ENCODE results near the gene LHX6. TPM values are rescaled to one million over a fixed set of nuclear protein-coding genes. Genes with fewer than 3 reads are reported as not detected.
A peak's percentile ranks its signal among the peaks of the same experiment; 100 is the strongest.

The LHX6 gene
- polyA plus RNA-seq, 6 donors from 2014 or later = not detected

GRCh38 chr9:122217640-122218039 is 11.1 kb downstream of the LHX6 start:
- Mint-ChIP-seq H3K4me3 (peak overlapping the region in 1 of 8 donors; percentile 32), H3K27me3 (peaks cover 85 to 93% (median 91%) of the 10 kb centered on the region in 3 donors), H3K4me1 (peaks cover 20 to 42% (median 35%) of the 10 kb centered on the region in 3 donors), H3K27ac (no peak overlapping the region), H3K9me3 (peaks cover 0 to 3% (median 0%) of the 10 kb centered on the region in 7 donors), H3K36me3 (no peaks in the 10 kb centered on the region)
- no peak for DNase-seq
- ATAC-seq (ENCODE audit: low read depth in 2 of 2) = no peak

- Mint-ChIP-seq H3K4me1 (peaks cover 20 to 40% (median 34%) of the 10 kb centered on the region in 3 donors), H3K27ac (no peak overlapping the region), H3K36me3 (no peaks in the 10 kb centered on the region), H3K4me3 (peak overlapping the region in 2 of 8 donors; percentile 22 to 40), H3K27me3 (peaks cover 85 to 93% (median 91%) of the 10 kb centered on the region in 3 donors), H3K9me3 (peaks cover 0 to 3% (median 0%) of the 10 kb centered on the region in 7 donors)
- DNase-seq (no peak), ATAC-seq (ENCODE audit: low read depth in 2 of 2) (no peak)
Observed at GRCh38 chr9:122216798-122217418, 11.8 kb downstream of the LHX6 start.

- Mint-ChIP-seq H3K27ac (no peak overlapping the region), H3K27me3 (peaks cover 85 to 93% (median 91%) of the 10 kb centered on the region in 3 donors), H3K4me3 (peak overlapping the region in 1 of 8 donors; percentile 40), H3K4me1 (peaks cover 20 to 40% (median 34%) of the 10 kb centered on the region in 3 donors), H3K36me3 (no peaks in the 10 kb centered on the region), H3K9me3 (peaks cover 0 to 3% (median 0%) of the 10 kb centered on the region in 7 donors)
- no peak for ATAC-seq (ENCODE audit: low read depth in 2 of 2)
- no peak for DNase-seq
Observed at GRCh38 chr9:122216138-122216797, 12.5 kb downstream of the LHX6 start.

GRCh38 chr9:122215663-122216062 is 13.1 kb downstream of the LHX6 start:
- Mint-ChIP-seq H3K27me3 (peaks cover 87 to 93% (median 91%) of the 10 kb centered on the region in 3 donors), H3K9me3 (peaks cover 0 to 3% (median 0%) of the 10 kb centered on the region in 7 donors), H3K4me3 (peak overlapping the region in 1 of 8 donors; percentile 40), H3K36me3 (no peaks in the 10 kb centered on the region), H3K4me1 (peaks cover 20 to 40% (median 34%) of the 10 kb centered on the region in 3 donors), H3K27ac (peak overlapping the region in 1 of 6 donors; percentile 49)
- ATAC-seq (ENCODE audit: low read depth in 2 of 2) (no peak), DNase-seq (no peak)

GRCh38 chr9:122214507-122214906 is 14.2 kb downstream of the LHX6 start:
- no peak for DNase-seq
- H3K27me3 Mint-ChIP-seq = peaks cover 82 to 95% (median 88%) of the 10 kb centered on the region in 3 donors
- peaks cover 0 to 3% (median 0%) of the 10 kb centered on the region in 7 donors for H3K9me3 Mint-ChIP-seq
- ATAC-seq (ENCODE audit: low read depth in 2 of 2) = no peak
- no peaks in the 10 kb centered on the region for H3K36me3 Mint-ChIP-seq
- H3K27ac Mint-ChIP-seq = peak overlapping the region in 1 of 6 donors; percentile 37
- peak overlapping the region; percentile 22 to 86 (median 70) for H3K4me3 Mint-ChIP-seq
- H3K4me1 Mint-ChIP-seq = peaks cover 19 to 28% (median 25%) of the 10 kb centered on the region in 3 donors

- Mint-ChIP-seq H3K9me3 (peaks cover 0 to 3% (median 0%) of the 10 kb centered on the region in 7 donors), H3K36me3 (no peaks in the 10 kb centered on the region), H3K4me3 (peak overlapping the region; percentile 60 to 86 (median 75)), H3K4me1 (peaks cover 13 to 21% (median 18%) of the 10 kb centered on the region in 3 donors), H3K27ac (peak overlapping the region in 2 of 6 donors; percentile 19 to 52), H3K27me3 (peaks cover 77 to 90% (median 81%) of the 10 kb centered on the region in 3 donors)
- ATAC-seq (ENCODE audit: low read depth in 2 of 2) (peak; percentile 74 to 75), DNase-seq (peak; percentile 41)
Observed at GRCh38 chr9:122213589-122214413, 15.0 kb downstream of the LHX6 start.

GRCh38 chr9:122213102-122213588 is 15.6 kb downstream of the LHX6 start:
- H3K27ac Mint-ChIP-seq = peak overlapping the region in 2 of 6 donors; percentile 42 to 78

GRCh38 chr9:122212473-122213004 is 16.2 kb downstream of the LHX6 start:
- DNase-seq (no peak), ATAC-seq (ENCODE audit: low read depth in 2 of 2) (no peak)
- Mint-ChIP-seq H3K36me3 (no peaks in the 10 kb centered on the region), H3K27ac (no peak overlapping the region), H3K4me1 (peaks cover 5 to 14% (median 7%) of the 10 kb centered on the region in 3 donors), H3K27me3 (peaks cover 66 to 84% (median 77%) of the 10 kb centered on the region in 3 donors), H3K9me3 (peaks cover 0 to 2% (median 0%) of the 10 kb centered on the region in 7 donors), H3K4me3 (peak overlapping the region; percentile 10 to 86 (median 69))

More at GRCh38 chr9:122213102-122213588, 15.6 kb downstream of the LHX6 start:
- peaks cover 0 to 2% (median 0%) of the 10 kb centered on the region in 7 donors for H3K9me3 Mint-ChIP-seq
- peaks cover 72 to 84% (median 77%) of the 10 kb centered on the region in 3 donors for H3K27me3 Mint-ChIP-seq
- ATAC-seq (ENCODE audit: low read depth in 2 of 2) (no peak), DNase-seq (no peak)
- H3K36me3 Mint-ChIP-seq = no peaks in the 10 kb centered on the region
- H3K4me1 Mint-ChIP-seq = peaks cover 6 to 15% (median 11%) of the 10 kb centered on the region in 3 donors
- peak overlapping the region; percentile 60 to 86 (median 69) for H3K4me3 Mint-ChIP-seq

GRCh38 chr9:122209451-122209850 is 19.3 kb downstream of the LHX6 start:
- no peak for DNase-seq
- ATAC-seq (ENCODE audit: low read depth in 2 of 2) = no peak
- H3K9me3 Mint-ChIP-seq = no peaks in the 10 kb centered on the region
- no peak overlapping the region for H3K27ac Mint-ChIP-seq
- peaks cover 43 to 69% (median 68%) of the 10 kb centered on the region in 3 donors for H3K27me3 Mint-ChIP-seq
- peaks cover 5 to 8% (median 7%) of the 10 kb centered on the region in 3 donors for H3K4me1 Mint-ChIP-seq
- no peak overlapping the region for H3K4me3 Mint-ChIP-seq
- H3K36me3 Mint-ChIP-seq = no peaks in the 10 kb centered on the region

- Mint-ChIP-seq H3K9me3 (no peaks in the 10 kb centered on the region), H3K27ac (no peak overlapping the region), H3K36me3 (no peaks in the 10 kb centered on the region), H3K4me3 (peak overlapping the region in 1 of 8 donors; percentile 74), H3K27me3 (peaks cover 34 to 50% (median 49%) of the 10 kb centered on the region in 3 donors), H3K4me1 (no peaks in the 10 kb centered on the region)
- DNase-seq (no peak), ATAC-seq (ENCODE audit: low read depth in 2 of 2) (no peak)
Observed at GRCh38 chr9:122207096-122207495, 21.7 kb downstream of the LHX6 start.

- DNase-seq (no peak), ATAC-seq (ENCODE audit: low read depth in 2 of 2) (no peak)
- H3K27me3 Mint-ChIP-seq = peaks cover 27 to 43% (median 42%) of the 10 kb centered on the region in 3 donors
- no peaks in the 10 kb centered on the region for H3K9me3 Mint-ChIP-seq
- H3K4me3 Mint-ChIP-seq = peak overlapping the region in 1 of 8 donors; percentile 74
- H3K36me3 Mint-ChIP-seq = no peaks in the 10 kb centered on the region
- H3K27ac Mint-ChIP-seq = peak overlapping the region in 2 of 6 donors; percentile 15 to 46
- H3K4me1 Mint-ChIP-seq = no peaks in the 10 kb centered on the region
Observed at GRCh38 chr9:122206118-122207046, 22.4 kb downstream of the LHX6 start.

- H3K36me3 Mint-ChIP-seq = no peaks in the 10 kb centered on the region
- ATAC-seq (ENCODE audit: low read depth in 2 of 2) (no peak), DNase-seq (no peak)
- H3K9me3 Mint-ChIP-seq = no peaks in the 10 kb centered on the region
- H3K27me3 Mint-ChIP-seq = peaks cover 17 to 35% (median 30%) of the 10 kb centered on the region in 3 donors
- H3K27ac Mint-ChIP-seq = no peak overlapping the region
- H3K4me1 Mint-ChIP-seq = no peaks in the 10 kb centered on the region
- H3K4me3 Mint-ChIP-seq = no peak overlapping the region
Observed at GRCh38 chr9:122205176-122205575, 23.6 kb downstream of the LHX6 start.

Measured in naive B cell (primary cell).